SK-N-SH (cell line): Measurements from ENCODE around the gene MIOX. TPM values are rescaled to one million over a fixed set of nuclear protein-coding genes. Genes with fewer than 3 reads are reported as not detected.

Experiments
- CTCF ChIA-PET: fragments of 300-600, 350-600 bp; formaldehyde crosslinking; extraction: SDS; loops from one replicate; lab custom pipeline; 2021; lab: Yijun Ruan, JAX
- POLR2A ChIA-PET: fragments of 350-600 bp; sonication (Branson Sonifier 250); formaldehyde crosslinking; extraction: SDS; loops from one replicate; lab custom pipeline; 2020; ENCODE audit warnings: antibody characterized with exemption, inconsistent platforms; lab: Yijun Ruan, JAX
- DNase-seq: peaks from one replicate; pipeline ENCODE4 v3.0.0; 2012
- H2AFZ ChIP-seq: fragments of 200-600 bp; sonication (generic); 2 replicates; pipeline ENCODE4 v1.8.1; 2016; ENCODE audit warnings: antibody characterized with exemption, mild to moderate bottlenecking, low read depth
- H3F3A ChIP-seq: fragments of 200-600 bp; sonication (generic); replicated peaks from 2 replicates; pipeline ENCODE3; 2016; ENCODE audit warnings: antibody characterized with exemption, mild to moderate bottlenecking; ENCODE audit not compliant: insufficient read depth
- H3K27ac ChIP-seq, 2 experiments: fragments of 200-500 bp in 1 of 2; fragments of 200-600 bp in 1 of 2; sonication (Bioruptor generic) in 1 of 2; sonication (generic), shearing (Covaris generic) in 1 of 2; 2 replicates each; pipeline versions ENCODE4 v1.5.1 to v1.6.1; 2014 to 2016; ENCODE audit warnings: low read depth in 2 of 2, inconsistent platforms in 1 of 2, low read length in 1 of 2, mild to moderate bottlenecking in 1 of 2, mixed read lengths in 1 of 2
- H3K27me3 ChIP-seq: fragments of 200-600 bp; sonication (generic), shearing (Covaris generic); 2 replicates; pipeline ENCODE4 v1.6.1; 2016; ENCODE audit warnings: mixed run types; ENCODE audit not compliant: insufficient read depth
- H3K36me3 ChIP-seq, 2 experiments: fragments of 200-500 bp in 1 of 2; fragments of 200-600 bp in 1 of 2; sonication (Bioruptor generic) in 1 of 2; sonication (generic) in 1 of 2; replicated peaks in 1 of 2; 2 replicates each; pipeline versions ENCODE3 to v1.5.1; 2014 to 2016; ENCODE audit warnings: low read length in 1 of 2, mild to moderate bottlenecking in 1 of 2; ENCODE audit not compliant: insufficient read depth in 2 of 2, control insufficient read depth in 1 of 2
- H3K4me1 ChIP-seq, 2 experiments: fragments of 200-500 bp in 1 of 2; fragments of 200-600 bp in 1 of 2; sonication (Bioruptor generic) in 1 of 2; sonication (generic), shearing (Covaris generic) in 1 of 2; 2 replicates each; pipeline versions ENCODE4 v1.5.1 to v1.6.1; 2014 to 2016; ENCODE audit warnings: low read depth in 1 of 2, low read length in 1 of 2, mixed run types in 1 of 2; ENCODE audit not compliant: insufficient read depth in 2 of 2, control insufficient read depth in 1 of 2
- H3K4me2 ChIP-seq: fragments of 200-600 bp; sonication (generic), shearing (Covaris generic); 2 replicates; pipeline ENCODE4 v1.6.1; 2017; ENCODE audit warnings: mixed run types
- H3K4me3 ChIP-seq, 2 experiments: fragments of 200-500 bp in 1 of 2; fragments of 200-600 bp in 1 of 2; sonication (Bioruptor generic) in 1 of 2; sonication (generic), shearing (Covaris generic) in 1 of 2; 2 replicates each; pipeline versions ENCODE4 v1.5.1 to v1.8.1; 2014 to 2016; ENCODE audit warnings: low read depth in 2 of 2, inconsistent platforms in 1 of 2, low read length in 1 of 2, mild to moderate bottlenecking in 1 of 2, mixed read lengths in 1 of 2, moderate library complexity in 1 of 2
- H3K79me2 ChIP-seq: fragments of 200-600 bp; sonication (generic); 2 replicates; pipeline ENCODE4 v1.8.1; 2017; ENCODE audit warnings: mild to moderate bottlenecking; ENCODE audit not compliant: insufficient read depth
- H3K9ac ChIP-seq: fragments of 200-600 bp; sonication (generic); 2 replicates; pipeline ENCODE4 v1.6.1; 2017; ENCODE audit warnings: mixed run types
- H3K9me2 ChIP-seq: fragments of 200-600 bp; sonication (generic); 2 replicates; pipeline ENCODE4 v1.6.1; 2017; ENCODE audit warnings: mixed run types
- H3K9me3 ChIP-seq: fragments of 200-600 bp; sonication (generic); 2 replicates; pipeline ENCODE4 v1.6.1; 2017; ENCODE audit warnings: mixed run types, mild to moderate bottlenecking, moderate library complexity
- H4K20me1 ChIP-seq: fragments of 200-600 bp; sonication (generic); 2 replicates; pipeline ENCODE4 v1.6.1; 2017; ENCODE audit warnings: mild to moderate bottlenecking, mixed run types; ENCODE audit not compliant: insufficient read depth
- CHD2 ChIP-seq: fragments of 150-350 bp; IDR thresholded peaks from 2 replicates; pipeline ENCODE4 v1.6.1; 2018; ENCODE audit warnings: low read length; ENCODE audit not compliant: partially characterized antibody
- ELF1 ChIP-seq: IDR thresholded peaks from 2 replicates; pipeline ENCODE4 v1.4.0; 2012
- EP300 ChIP-seq, 2 experiments: IDR thresholded peaks; 2 replicates each; pipeline versions ENCODE4 v1.4.0 to v1.6.1; 2012; ENCODE audit warnings: borderline replicate concordance in 1 of 2, low read depth in 1 of 2, low read length in 1 of 2
- EZH2phosphoT487 ChIP-seq: fragments of 200-600 bp; sonication (generic); IDR thresholded peaks from 2 replicates; pipeline ENCODE4 v1.6.1; 2017; ENCODE audit warnings: low read depth, mixed run types, mild to moderate bottlenecking, antibody characterized with exemption, moderate library complexity, borderline replicate concordance
- FOSL2 ChIP-seq: IDR thresholded peaks from 2 replicates; pipeline ENCODE4 v1.4.0; 2012; ENCODE audit warnings: low read depth, mild to moderate bottlenecking, moderate library complexity, borderline replicate concordance
- FOXJ3 ChIP-seq: sonication (generic); formaldehyde crosslinking; IDR thresholded peaks from 2 replicates; pipeline ENCODE4 v1.5.1; 2020; ENCODE audit warnings: mild to moderate bottlenecking, missing genetic modification reagents
- GATA2 ChIP-seq: sonication (generic); formaldehyde crosslinking; IDR thresholded peaks from 2 replicates; pipeline ENCODE4 v1.5.0; 2020; ENCODE audit warnings: mild to moderate bottlenecking, missing genetic modification reagents
- JUND ChIP-seq: IDR thresholded peaks from 2 replicates; pipeline ENCODE4 v1.4.0; 2012
- RFX5 ChIP-seq: IDR thresholded peaks from 2 replicates; pipeline ENCODE4 v1.6.1; 2012; ENCODE audit warnings: mild to moderate bottlenecking, improper control_type of control experiment, low read length
- RXRA ChIP-seq: IDR thresholded peaks from 2 replicates; pipeline ENCODE4 v1.4.0; 2012; ENCODE audit warnings: low read depth, mild to moderate bottlenecking, borderline replicate concordance
- SMC3 ChIP-seq: IDR thresholded peaks from 2 replicates; pipeline ENCODE4 v1.6.1; 2012; ENCODE audit warnings: low read depth, low read length, improper control_type of control experiment
- TAF1 ChIP-seq: IDR thresholded peaks from 2 replicates; pipeline ENCODE4 v1.6.1; 2012; ENCODE audit warnings: low read depth, mild to moderate bottlenecking, low read length, moderate library complexity, borderline replicate concordance
- WGBS: methylation state at CpG from one replicate; pipeline ENCODE4 v1.1.6; 2017; ENCODE audit warnings: low lambda C conversion rate; 5-methylcytosine and 5-hydroxymethylcytosine counted together
- polyA plus RNA-seq, 3 experiments: library from polyadenylated mRNA; depleted of rRNA; stranded (reverse); fragments of >200 nt; gene quantifications; 2 replicates each; pipeline ENCODE4 v1.2.3, GENCODE V29; 2012
- TF ChIP-seq, protein P1 (sequence below): IDR thresholded peaks from 2 replicates; pipeline ENCODE4 v1.6.1; 2012; ENCODE audit warnings: mild to moderate bottlenecking, low read depth, low read length, moderate library complexity
- TF ChIP-seq, protein P2 (sequence below): fragments of 150-350 bp; IDR thresholded peaks from 2 replicates; pipeline ENCODE4 v1.6.1; 2016; ENCODE audit warnings: mild to moderate bottlenecking, low read depth, low read length
- TF ChIP-seq, protein P3 (sequence below): fragments of 200-600 bp; sonication (generic); IDR thresholded peaks from 2 replicates; pipeline ENCODE4 v1.6.1; 2017; ENCODE audit warnings: antibody characterized with exemption, mild to moderate bottlenecking, moderate library complexity

The MIOX gene
- polyA plus RNA-seq, 1 of the 3 experiments (the other 2 are of a cell fraction) = 0.05 TPM

DNA sequence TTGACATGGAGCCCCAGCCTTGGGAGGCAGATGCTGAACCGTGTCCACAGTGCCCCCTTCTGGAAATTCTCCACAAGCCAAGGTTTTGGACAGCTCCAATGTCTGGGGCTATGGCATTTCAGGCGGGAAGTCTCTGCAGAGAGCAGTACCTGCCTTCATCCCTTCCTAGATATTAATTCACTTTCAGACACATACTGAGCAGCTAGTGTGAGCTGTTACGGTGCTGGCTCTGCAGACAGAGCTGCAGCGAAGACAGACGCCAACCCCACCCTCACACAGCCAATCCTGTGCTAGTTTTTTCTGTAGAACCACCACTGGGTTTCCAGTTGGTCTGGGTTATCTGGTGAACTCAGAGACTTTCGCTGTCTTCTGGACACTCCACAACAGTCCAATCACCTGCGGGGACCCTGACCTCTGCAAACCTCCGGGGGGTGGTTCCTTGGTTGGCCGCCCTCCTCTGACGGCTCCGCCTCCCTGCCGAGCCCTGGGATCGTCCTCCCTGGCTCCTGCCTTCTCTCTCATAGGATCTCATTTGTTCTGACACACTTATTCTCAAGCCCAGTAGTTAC is 11.7 kb downstream of the MIOX start (continued):
- TF ChIP-seq, protein P1, sequence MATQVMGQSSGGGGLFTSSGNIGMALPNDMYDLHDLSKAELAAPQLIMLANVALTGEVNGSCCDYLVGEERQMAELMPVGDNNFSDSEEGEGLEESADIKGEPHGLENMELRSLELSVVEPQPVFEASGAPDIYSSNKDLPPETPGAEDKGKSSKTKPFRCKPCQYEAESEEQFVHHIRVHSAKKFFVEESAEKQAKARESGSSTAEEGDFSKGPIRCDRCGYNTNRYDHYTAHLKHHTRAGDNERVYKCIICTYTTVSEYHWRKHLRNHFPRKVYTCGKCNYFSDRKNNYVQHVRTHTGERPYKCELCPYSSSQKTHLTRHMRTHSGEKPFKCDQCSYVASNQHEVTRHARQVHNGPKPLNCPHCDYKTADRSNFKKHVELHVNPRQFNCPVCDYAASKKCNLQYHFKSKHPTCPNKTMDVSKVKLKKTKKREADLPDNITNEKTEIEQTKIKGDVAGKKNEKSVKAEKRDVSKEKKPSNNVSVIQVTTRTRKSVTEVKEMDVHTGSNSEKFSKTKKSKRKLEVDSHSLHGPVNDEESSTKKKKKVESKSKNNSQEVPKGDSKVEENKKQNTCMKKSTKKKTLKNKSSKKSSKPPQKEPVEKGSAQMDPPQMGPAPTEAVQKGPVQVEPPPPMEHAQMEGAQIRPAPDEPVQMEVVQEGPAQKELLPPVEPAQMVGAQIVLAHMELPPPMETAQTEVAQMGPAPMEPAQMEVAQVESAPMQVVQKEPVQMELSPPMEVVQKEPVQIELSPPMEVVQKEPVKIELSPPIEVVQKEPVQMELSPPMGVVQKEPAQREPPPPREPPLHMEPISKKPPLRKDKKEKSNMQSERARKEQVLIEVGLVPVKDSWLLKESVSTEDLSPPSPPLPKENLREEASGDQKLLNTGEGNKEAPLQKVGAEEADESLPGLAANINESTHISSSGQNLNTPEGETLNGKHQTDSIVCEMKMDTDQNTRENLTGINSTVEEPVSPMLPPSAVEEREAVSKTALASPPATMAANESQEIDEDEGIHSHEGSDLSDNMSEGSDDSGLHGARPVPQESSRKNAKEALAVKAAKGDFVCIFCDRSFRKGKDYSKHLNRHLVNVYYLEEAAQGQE = peak; percentile 89
- peak; percentile 56 for TF ChIP-seq SMC3
- no peak for TF ChIP-seq FOXJ3 (CRISPR knock-in tag)
- no peak for TF ChIP-seq RXRA
- no peak for TF ChIP-seq ELF1
- TF ChIP-seq GATA2 (CRISPR knock-in tag) = no peak
- no peak for TF ChIP-seq EP300 (IDR thresholded peaks at IDR 0.05; ENCODE audit: borderline replicate concordance in 1 of 2, low read depth in 1 of 2, low read length in 1 of 2)
- no peak for TF ChIP-seq CHD2
- TF ChIP-seq, protein P2, sequence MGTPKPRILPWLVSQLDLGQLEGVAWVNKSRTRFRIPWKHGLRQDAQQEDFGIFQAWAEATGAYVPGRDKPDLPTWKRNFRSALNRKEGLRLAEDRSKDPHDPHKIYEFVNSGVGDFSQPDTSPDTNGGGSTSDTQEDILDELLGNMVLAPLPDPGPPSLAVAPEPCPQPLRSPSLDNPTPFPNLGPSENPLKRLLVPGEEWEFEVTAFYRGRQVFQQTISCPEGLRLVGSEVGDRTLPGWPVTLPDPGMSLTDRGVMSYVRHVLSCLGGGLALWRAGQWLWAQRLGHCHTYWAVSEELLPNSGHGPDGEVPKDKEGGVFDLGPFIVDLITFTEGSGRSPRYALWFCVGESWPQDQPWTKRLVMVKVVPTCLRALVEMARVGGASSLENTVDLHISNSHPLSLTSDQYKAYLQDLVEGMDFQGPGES = no peak
- no peak for TF ChIP-seq FOSL2
- TF ChIP-seq TAF1 = no peak
- TF ChIP-seq, protein P3, sequence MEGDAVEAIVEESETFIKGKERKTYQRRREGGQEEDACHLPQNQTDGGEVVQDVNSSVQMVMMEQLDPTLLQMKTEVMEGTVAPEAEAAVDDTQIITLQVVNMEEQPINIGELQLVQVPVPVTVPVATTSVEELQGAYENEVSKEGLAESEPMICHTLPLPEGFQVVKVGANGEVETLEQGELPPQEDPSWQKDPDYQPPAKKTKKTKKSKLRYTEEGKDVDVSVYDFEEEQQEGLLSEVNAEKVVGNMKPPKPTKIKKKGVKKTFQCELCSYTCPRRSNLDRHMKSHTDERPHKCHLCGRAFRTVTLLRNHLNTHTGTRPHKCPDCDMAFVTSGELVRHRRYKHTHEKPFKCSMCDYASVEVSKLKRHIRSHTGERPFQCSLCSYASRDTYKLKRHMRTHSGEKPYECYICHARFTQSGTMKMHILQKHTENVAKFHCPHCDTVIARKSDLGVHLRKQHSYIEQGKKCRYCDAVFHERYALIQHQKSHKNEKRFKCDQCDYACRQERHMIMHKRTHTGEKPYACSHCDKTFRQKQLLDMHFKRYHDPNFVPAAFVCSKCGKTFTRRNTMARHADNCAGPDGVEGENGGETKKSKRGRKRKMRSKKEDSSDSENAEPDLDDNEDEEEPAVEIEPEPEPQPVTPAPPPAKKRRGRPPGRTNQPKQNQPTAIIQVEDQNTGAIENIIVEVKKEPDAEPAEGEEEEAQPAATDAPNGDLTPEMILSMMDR = peak; percentile 69

DNA sequence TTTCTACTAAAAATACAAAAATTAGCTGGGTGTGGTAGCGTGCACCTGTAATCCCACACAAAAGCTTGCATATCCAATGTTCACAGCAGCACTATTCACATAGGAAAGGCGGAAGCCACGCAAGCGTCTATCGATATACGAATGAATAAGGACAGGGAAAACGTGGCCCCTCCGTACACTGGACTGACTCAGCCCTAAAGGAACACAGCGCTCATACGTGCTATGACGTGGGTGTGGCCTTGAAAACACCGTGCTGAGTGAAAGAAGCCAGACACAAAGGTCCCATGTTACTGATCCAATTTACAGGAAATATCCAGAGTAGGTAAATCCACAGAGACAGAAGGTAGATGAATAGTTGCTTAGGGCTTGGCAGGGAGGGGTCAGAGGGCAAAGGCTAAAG is 13.8 kb downstream of the MIOX start:
- DNase-seq = no peak
- H3F3A ChIP-seq = peaks cover 8% of the 10 kb centered on the region
- no peak overlapping the region for H3K27ac ChIP-seq
- no peaks in the 10 kb centered on the region for H4K20me1 ChIP-seq
- no peaks in the 10 kb centered on the region for H3K27me3 ChIP-seq
- peaks cover 5% of the 10 kb centered on the region for H3K79me2 ChIP-seq
- no peak overlapping the region for H3K9ac ChIP-seq
- no peaks in the 10 kb centered on the region for H3K9me2 ChIP-seq
- POLR2A ChIA-PET = interaction anchor here (1.0 kb wide), 1 partner anchor 25 kb away, joined by 3 read pairs; the partner anchor contains the start of gene SCO2
- H3K4me3 ChIP-seq = no peak overlapping the region
- TF ChIP-seq RFX5 (no peak), JUND (no peak), RXRA (no peak), EZH2phosphoT487 (no peak), ELF1 (no peak)
- TF ChIP-seq, protein P2 = no peak
- no peak overlapping the region for H2AFZ ChIP-seq
- H3K4me2 ChIP-seq = no peak overlapping the region
- H3K9me3 ChIP-seq = no peaks in the 10 kb centered on the region
- CTCF ChIA-PET = no interaction called here
- H3K4me1 ChIP-seq = no peaks in the 10 kb centered on the region; a peak in 1 of 4 replicates
- peaks cover 0 to 18% of the 10 kb centered on the region in 2 experiments for H3K36me3 ChIP-seq
- 99% methylated on average over 12 of the region's 12 CpGs for WGBS
